MG63 (cell line): ENCODE results near the gene GRIP1. TPM values are rescaled to one million over a fixed set of nuclear protein-coding genes. Genes with fewer than 3 reads are reported as not detected.
A peak's percentile ranks its signal among the peaks of the same experiment; 100 is the strongest.

Experiments
- DNase-seq: peaks from one replicate; pipeline ENCODE4 v3.0.0-alpha.2; 2020
- H3K27me3 ChIP-seq: fragments of 250-450 bp; sonication (Bioruptor Pico); 2 replicates; pipeline ENCODE4 v1.5.1; 2020; ENCODE audit warnings: mild to moderate bottlenecking, moderate library complexity
- H3K36me3 ChIP-seq: fragments of 250-450 bp; sonication (Bioruptor Pico); 2 replicates; pipeline ENCODE4 v1.5.1; 2020; ENCODE audit warnings: mild to moderate bottlenecking, moderate library complexity
- H3K4me3 ChIP-seq: fragments of 250-450 bp; sonication (Bioruptor Pico); 2 replicates; pipeline ENCODE4 v1.5.1; 2020; ENCODE audit warnings: mild to moderate bottlenecking, moderate library complexity
- H3K9me3 ChIP-seq: fragments of 250-450 bp; sonication (Bioruptor Pico); 2 replicates; pipeline ENCODE4 v1.5.1; 2020; ENCODE audit warnings: mild to moderate bottlenecking, moderate library complexity
- total RNA-seq: library from RNA; depleted of rRNA; stranded (reverse); fragments of >200 nt; shearing (Covaris generic); gene quantifications from 2 replicates; pipeline ENCODE4 v1.2.3, GENCODE V29; 2014; ENCODE audit warnings: low replicate concordance

GRIP1 gene
- total RNA-seq, 1 experiment from 2014 or later, result not detected

DNA sequence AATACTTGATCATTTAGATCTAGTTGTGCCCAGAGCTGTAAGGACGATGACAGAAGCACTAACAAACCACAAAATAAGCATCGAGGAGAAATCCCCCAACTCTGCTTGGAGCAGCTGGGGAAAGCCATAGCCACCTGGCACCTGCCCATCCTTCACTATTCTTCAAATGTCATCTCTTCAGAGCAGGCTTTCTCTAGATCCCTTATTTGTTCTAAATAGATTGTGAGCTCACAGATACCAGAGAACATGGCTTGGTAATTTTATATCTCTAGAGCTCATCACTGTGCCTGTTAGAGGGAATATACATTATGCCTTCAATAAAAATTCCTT, 50.9 kb downstream of the GRIP1 start:
- no peak for DNase-seq
- no peaks in the 10 kb centered on the region for H3K36me3 ChIP-seq
- no peaks in the 10 kb centered on the region for H3K9me3 ChIP-seq
- H3K27me3 ChIP-seq, result no peaks in the 10 kb centered on the region
- H3K4me3 ChIP-seq, result no peak overlapping the region

DNA sequence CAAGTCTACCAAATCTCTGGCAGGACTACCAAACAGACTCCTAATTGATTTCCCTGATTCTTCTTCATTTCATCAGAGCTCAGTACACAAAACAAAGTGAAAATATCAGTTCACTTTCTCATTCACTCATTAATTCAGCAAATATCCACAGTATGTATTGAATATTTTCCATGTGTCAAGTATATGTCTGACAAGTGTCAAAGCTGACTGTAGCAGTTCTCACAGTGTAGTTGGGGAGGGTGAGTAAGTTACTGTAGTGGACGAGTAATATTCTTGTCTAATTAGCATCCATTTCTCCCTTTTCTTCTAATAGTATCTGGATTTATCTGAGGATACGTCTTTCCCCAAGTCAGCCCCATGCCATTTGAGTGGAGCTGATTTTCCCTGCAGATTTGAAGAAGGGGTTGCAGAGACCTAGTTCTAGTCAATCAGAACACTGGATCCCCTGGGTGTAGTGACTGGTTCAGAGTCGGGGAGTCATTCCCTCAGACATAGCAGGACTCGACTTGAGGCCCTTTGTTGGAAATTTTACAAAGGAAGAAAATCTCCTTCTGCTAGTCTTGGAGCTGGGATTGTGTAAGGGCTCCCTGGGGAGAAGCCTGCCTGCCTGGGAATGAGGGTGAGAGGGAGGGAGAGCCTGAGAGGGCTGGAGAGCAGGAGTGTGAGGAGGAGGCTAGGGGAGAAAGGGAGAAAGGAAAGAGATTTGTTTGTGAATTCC, 51.4 kb downstream of the GRIP1 start:
- H3K9me3 ChIP-seq, result no peaks in the 10 kb centered on the region
- no peaks in the 10 kb centered on the region for H3K27me3 ChIP-seq
- no peak overlapping the region for H3K4me3 ChIP-seq
- H3K36me3 ChIP-seq, result no peaks in the 10 kb centered on the region
- peak; percentile 6 for DNase-seq

GRCh38 chr12:66624806-66625205, 54.1 kb downstream of the GRIP1 start:
- H3K9me3 ChIP-seq, result no peaks in the 10 kb centered on the region
- no peaks in the 10 kb centered on the region for H3K27me3 ChIP-seq
- DNase-seq, result no peak
- no peaks in the 10 kb centered on the region for H3K36me3 ChIP-seq
- H3K4me3 ChIP-seq, result no peak overlapping the region

DNA sequence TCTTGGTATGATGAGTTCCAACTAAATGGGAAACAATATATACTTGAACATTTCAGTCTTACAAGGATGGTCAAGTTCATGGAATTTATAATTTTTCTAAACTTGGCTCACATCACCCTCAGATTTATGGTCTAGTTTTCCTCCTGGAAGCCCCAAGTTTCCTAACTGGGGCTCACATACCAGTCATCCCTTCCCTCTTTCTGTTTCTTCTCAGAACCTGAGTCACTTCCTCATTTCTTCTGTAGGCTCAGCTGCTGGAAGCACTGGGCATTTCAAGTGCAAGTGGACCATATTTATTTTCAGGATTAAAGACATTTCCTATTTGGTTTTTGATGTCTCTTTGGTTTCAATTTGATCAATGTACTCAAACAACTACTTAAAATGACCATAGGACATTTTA, 55.4 kb downstream of the GRIP1 start:
- no peak overlapping the region for H3K4me3 ChIP-seq
- no peak for DNase-seq
- H3K36me3 ChIP-seq, result no peaks in the 10 kb centered on the region
- no peaks in the 10 kb centered on the region for H3K27me3 ChIP-seq
- no peaks in the 10 kb centered on the region for H3K9me3 ChIP-seq

- Histone ChIP-seq H3K9me3 (no peaks in the 10 kb centered on the region), H3K4me3 (no peak overlapping the region), H3K27me3 (no peaks in the 10 kb centered on the region), H3K36me3 (no peaks in the 10 kb centered on the region)
- no peak for DNase-seq
Measured at GRCh38 chr12:66620688-66621087, 58.2 kb downstream of the GRIP1 start.

GRCh38 chr12:66620026-66620425, 58.9 kb downstream of the GRIP1 start:
- no peak overlapping the region for H3K4me3 ChIP-seq
- H3K9me3 ChIP-seq, result no peaks in the 10 kb centered on the region
- H3K27me3 ChIP-seq, result no peaks in the 10 kb centered on the region
- no peaks in the 10 kb centered on the region for H3K36me3 ChIP-seq
- no peak for DNase-seq

GRCh38 chr12:66617991-66618390, 60.9 kb downstream of the GRIP1 start:
- Histone ChIP-seq H3K36me3 (no peaks in the 10 kb centered on the region), H3K9me3 (no peaks in the 10 kb centered on the region), H3K4me3 (no peak overlapping the region)

GRCh38 chr12:66612090-66612775, 66.6 kb downstream of the GRIP1 start:
- no peak for DNase-seq
- Histone ChIP-seq H3K27me3 (no peaks in the 10 kb centered on the region), H3K9me3 (no peaks in the 10 kb centered on the region), H3K4me3 (no peak overlapping the region), H3K36me3 (no peaks in the 10 kb centered on the region)

More at GRCh38 chr12:66617991-66618390, 60.9 kb downstream of the GRIP1 start:
- no peaks in the 10 kb centered on the region for H3K27me3 ChIP-seq
- DNase-seq, result no peak

DNA sequence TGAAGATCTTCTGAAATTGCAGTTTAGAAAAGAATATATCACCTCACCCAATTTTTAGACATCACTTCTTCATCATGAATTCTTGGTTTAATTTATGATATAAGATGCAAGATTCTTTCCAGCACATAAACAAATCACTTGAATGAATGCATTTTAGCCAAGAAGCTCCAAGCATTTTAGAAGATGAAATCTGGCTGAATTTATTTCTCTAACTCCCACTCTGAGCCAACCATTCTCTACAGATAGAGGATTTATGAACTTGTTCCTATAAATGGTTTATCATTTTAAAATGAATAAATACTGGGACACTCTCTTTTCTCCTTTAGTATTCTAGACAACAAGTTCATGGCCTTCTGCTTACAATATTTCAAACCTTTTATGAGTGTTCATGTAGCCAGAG, 71.7 kb downstream of the GRIP1 start:
- DNase-seq, result no peak
- no peak overlapping the region for H3K4me3 ChIP-seq
- no peaks in the 10 kb centered on the region for H3K27me3 ChIP-seq
- no peaks in the 10 kb centered on the region for H3K9me3 ChIP-seq
- no peaks in the 10 kb centered on the region for H3K36me3 ChIP-seq

- DNase-seq, result no peak
- Histone ChIP-seq H3K27me3 (no peaks in the 10 kb centered on the region), H3K9me3 (no peaks in the 10 kb centered on the region), H3K4me3 (no peak overlapping the region), H3K36me3 (no peaks in the 10 kb centered on the region)
Measured at GRCh38 chr12:66605293-66605692, 73.6 kb downstream of the GRIP1 start.

DNA sequence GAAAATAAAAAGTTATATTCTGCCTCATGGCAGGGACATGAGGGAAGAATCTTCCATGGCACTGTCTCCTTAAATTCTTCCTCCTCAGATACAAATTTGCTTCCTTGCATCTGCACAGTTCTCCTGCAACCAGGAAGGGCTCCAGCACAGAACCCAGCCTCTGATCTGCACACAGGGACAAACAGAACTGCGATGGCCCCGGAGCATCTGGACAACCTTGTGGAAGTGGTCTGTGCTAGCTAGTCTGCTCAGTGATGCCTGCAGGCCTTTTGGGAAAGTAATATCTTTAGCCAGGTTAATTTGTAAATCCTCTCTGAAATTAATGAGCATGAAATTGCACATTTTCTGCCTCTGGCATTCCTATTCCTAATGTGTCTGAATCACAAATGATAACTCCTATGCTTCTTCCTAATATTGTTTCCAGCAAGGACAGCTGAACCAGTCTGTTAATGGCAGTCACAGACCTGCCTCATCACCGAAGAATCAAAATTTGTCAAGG, 74.8 kb downstream of the GRIP1 start:
- H3K4me3 ChIP-seq, result no peak overlapping the region
- no peaks in the 10 kb centered on the region for H3K27me3 ChIP-seq
- no peaks in the 10 kb centered on the region for H3K36me3 ChIP-seq
- no peak for DNase-seq
- H3K9me3 ChIP-seq, result no peaks in the 10 kb centered on the region

DNA sequence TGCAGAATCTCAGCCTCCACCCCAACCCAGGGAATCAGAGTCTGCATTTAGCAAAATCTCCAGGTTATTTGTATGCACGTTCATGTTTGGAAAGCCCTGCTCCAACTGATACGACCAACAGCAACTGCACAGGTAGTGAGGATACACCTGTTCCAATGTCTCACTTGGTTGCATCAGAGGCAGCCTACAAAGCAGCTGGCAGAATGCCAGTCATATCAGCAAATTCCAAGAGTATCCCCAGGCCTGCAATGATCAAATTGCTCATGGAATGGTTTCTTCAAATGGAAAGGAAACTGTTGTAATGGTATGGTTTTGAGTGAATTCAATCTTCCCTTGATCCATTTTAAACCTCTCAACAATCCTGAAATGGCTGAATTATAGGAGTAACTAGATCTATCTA, 75.4 kb downstream of the GRIP1 start:
- no peak overlapping the region for H3K4me3 ChIP-seq
- no peaks in the 10 kb centered on the region for H3K9me3 ChIP-seq
- H3K36me3 ChIP-seq, result no peaks in the 10 kb centered on the region
- no peak for DNase-seq
- H3K27me3 ChIP-seq, result no peaks in the 10 kb centered on the region

DNA sequence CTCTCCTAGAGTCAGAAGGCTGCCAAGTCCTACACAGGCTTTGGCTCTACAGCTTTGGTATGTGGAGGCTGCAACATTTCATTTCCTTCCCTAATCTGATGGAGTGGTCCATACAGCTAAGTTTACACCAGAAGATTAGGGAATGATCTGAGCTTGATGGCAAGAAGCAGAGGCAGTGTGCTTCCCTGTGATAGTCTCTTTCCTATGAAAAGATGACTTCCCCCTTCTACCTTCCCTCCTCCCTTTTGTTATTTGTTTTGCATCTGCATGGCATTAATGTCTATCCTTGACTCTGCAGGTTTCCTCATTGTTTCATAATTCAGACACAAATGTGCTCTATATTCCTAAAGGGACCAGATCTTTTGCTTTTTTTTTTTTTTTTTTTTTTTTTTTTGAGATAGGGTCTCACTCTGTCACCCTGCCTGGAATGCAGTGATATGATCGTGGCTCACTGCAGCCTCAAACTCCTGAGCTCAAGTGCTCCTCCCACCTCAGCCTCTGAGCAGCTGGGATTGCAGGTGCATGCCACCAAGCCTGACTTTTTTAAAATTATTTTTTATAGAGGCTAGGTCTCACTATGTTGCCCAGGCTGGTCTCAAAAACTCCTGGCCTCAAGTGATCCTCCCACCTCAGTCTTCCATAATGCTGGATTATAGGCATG, 76.3 kb downstream of the GRIP1 start:
- H3K27me3 ChIP-seq, result no peaks in the 10 kb centered on the region
- no peak overlapping the region for H3K4me3 ChIP-seq
- no peaks in the 10 kb centered on the region for H3K36me3 ChIP-seq
- no peak for DNase-seq
- H3K9me3 ChIP-seq, result no peaks in the 10 kb centered on the region

GRCh38 chr12:66600903-66601302, 78.0 kb downstream of the GRIP1 start:
- no peaks in the 10 kb centered on the region for H3K36me3 ChIP-seq
- no peak for DNase-seq
- no peaks in the 10 kb centered on the region for H3K9me3 ChIP-seq
- H3K27me3 ChIP-seq, result no peaks in the 10 kb centered on the region
- H3K4me3 ChIP-seq, result no peak overlapping the region

DNA sequence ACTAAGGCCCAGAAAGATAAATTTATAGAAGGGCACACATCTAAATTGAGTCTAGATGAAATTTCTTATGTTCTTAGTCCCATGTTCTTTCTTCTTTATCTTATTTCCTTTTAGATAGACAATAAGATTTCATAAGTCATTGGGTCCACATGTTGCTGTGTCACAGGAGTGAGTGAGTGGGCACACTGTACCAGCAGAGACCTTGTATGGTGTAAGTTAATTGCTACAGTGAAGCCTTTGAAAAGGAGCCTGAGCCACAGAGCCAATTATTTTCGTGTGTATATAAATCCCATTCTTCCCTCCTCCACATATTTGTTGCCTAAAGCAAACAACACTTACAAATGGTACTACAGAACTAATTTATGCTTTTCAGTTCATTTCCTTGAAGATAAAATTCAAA, 79.1 kb downstream of the GRIP1 start:
- H3K36me3 ChIP-seq, result no peaks in the 10 kb centered on the region
- DNase-seq, result no peak
- no peak overlapping the region for H3K4me3 ChIP-seq
- H3K9me3 ChIP-seq, result no peaks in the 10 kb centered on the region
- H3K27me3 ChIP-seq, result no peaks in the 10 kb centered on the region

- no peak overlapping the region for H3K4me3 ChIP-seq
- H3K27me3 ChIP-seq, result no peaks in the 10 kb centered on the region
- no peaks in the 10 kb centered on the region for H3K36me3 ChIP-seq
- no peaks in the 10 kb centered on the region for H3K9me3 ChIP-seq
- DNase-seq, result no peak
Measured at GRCh38 chr12:66598608-66599007, 80.3 kb downstream of the GRIP1 start.

DNA sequence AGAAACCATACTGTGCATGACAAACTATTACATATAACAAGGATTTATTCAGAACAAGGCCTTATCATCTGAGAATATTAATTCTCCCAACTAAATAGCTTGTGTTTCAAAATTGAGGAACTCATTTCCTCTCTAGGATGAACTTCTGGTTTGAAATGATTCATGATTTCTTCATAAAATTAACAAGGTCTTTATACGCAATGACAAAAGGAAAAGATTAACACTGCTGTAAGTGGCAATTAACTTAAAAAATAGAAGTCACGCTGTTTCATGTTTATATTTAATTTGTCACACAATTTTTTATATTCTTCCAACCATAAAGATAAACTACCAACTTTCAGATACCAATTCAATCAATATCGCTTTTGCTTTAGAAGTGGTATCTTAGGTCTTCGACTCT, 80.8 kb downstream of the GRIP1 start:
- Histone ChIP-seq H3K36me3 (no peaks in the 10 kb centered on the region), H3K9me3 (no peaks in the 10 kb centered on the region), H3K4me3 (no peak overlapping the region), H3K27me3 (no peaks in the 10 kb centered on the region)
- DNase-seq, result no peak

DNA sequence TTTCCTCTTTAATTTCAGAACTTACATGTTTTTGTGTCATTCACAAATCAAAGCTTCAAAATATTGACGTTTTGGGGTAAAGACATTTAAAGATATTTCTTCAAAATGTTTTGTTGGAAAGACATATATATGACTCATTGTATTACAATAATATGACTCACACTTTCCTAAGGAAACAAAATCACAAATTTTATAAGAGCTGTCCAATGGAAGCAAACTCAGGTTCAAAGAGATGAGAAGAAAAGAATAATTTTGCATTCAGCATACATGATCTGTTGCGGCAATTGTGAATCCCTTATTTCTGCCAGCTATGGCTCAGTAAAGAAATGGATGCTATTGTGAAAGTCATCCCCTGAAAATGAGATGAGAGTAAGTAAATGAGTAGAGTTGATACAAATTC, 82.7 kb downstream of the GRIP1 start:
- H3K36me3 ChIP-seq, result no peaks in the 10 kb centered on the region
- no peak for DNase-seq
- H3K4me3 ChIP-seq, result no peak overlapping the region
- no peaks in the 10 kb centered on the region for H3K9me3 ChIP-seq
- H3K27me3 ChIP-seq, result no peaks in the 10 kb centered on the region
